GM12878 (cell line): ENCODE measurements around the gene HOXB3. TPM values are rescaled to one million over a fixed set of nuclear protein-coding genes. Genes with fewer than 3 reads are reported as not detected.

Experiments used
- FOXM1 ChIP-seq: IDR thresholded peaks from 2 replicates; pipeline ENCODE4 v1.6.1; 2012; ENCODE audit warnings: low read depth, mild to moderate bottlenecking, inconsistent platforms, low read length, moderate library complexity
- NFIC ChIP-seq: IDR thresholded peaks from 2 replicates; pipeline ENCODE4 v1.6.1; 2012; ENCODE audit warnings: low read depth, mild to moderate bottlenecking, inconsistent platforms, low read length, moderate library complexity
- NKRF ChIP-seq: fragments of 450-650 bp; conservative IDR thresholded peaks from 2 replicates; pipeline ENCODE4 v1.6.1; 2017; ENCODE audit warnings: mild to moderate bottlenecking, moderate library complexity
- PAX5 ChIP-seq: IDR thresholded peaks from 2 replicates; pipeline ENCODE4 v1.6.1; 2011; ENCODE audit warnings: low read depth, low read length, borderline replicate concordance
- SKIL ChIP-seq: fragments of 450-650 bp; IDR thresholded peaks from 2 replicates; pipeline ENCODE4 v1.6.1; 2017; ENCODE audit warnings: mild to moderate bottlenecking, low read depth, inconsistent platforms; ENCODE audit not compliant: poor library complexity, severe bottlenecking
- ZNF24 ChIP-seq: fragments of 450-650 bp; IDR thresholded peaks from 2 replicates; pipeline ENCODE4 v1.6.1; 2017; ENCODE audit warnings: antibody characterized with exemption, mild to moderate bottlenecking
- polyA plus RNA-seq, 11 experiments: library from polyadenylated mRNA; depleted of rRNA in 4 of 11; unstranded in 6 of 11; stranded (reverse) in 5 of 11; fragments of >200 nt; fragmentation: Nextera tagmentation in 4 of 11; fragmentation: Illumina TruSeq in 1 of 11; extraction: Ambion mirVana in 4 of 11; extraction: Trizol in 1 of 11; gene quantifications; 1 replicate in 1 of 11; 2 replicates in 10 of 11; pipeline versions ENCODE4 v1.2.1 to v1.2.3, GENCODE V29; 2011 to 2016; ENCODE audit warnings: inconsistent platforms in 2 of 11, missing spikeins in 2 of 11, low read depth in 1 of 11
- total RNA-seq, 4 experiments: library from RNA; depleted of rRNA in 3 of 4; stranded (reverse); fragments of >200 nt in 3 of 4; fragmentation: Illumina TruSeq in 1 of 4; extraction: Trizol in 1 of 4; gene quantifications; 2 replicates each; pipeline versions ENCODE4 v1.2.1 to v1.2.3, GENCODE V29; 2013 to 2021
- TF ChIP-seq, protein P1 (sequence below): fragments of 450-650 bp; IDR thresholded peaks from 2 replicates; pipeline ENCODE4 v1.6.1; 2017; ENCODE audit warnings: mild to moderate bottlenecking, moderate library complexity

HOXB3 gene
- total and polyA plus RNA-seq, 10 of the 15 experiments (the other 5 are each of a cell fraction or from before 2014, with no cell fraction given), result 0.19 to 7.7 (median 2.9) TPM

GRCh38 chr17:48554412-48555257 lies 35.4 kb downstream of the HOXB3 start (continued):
- TF ChIP-seq, protein P1, sequence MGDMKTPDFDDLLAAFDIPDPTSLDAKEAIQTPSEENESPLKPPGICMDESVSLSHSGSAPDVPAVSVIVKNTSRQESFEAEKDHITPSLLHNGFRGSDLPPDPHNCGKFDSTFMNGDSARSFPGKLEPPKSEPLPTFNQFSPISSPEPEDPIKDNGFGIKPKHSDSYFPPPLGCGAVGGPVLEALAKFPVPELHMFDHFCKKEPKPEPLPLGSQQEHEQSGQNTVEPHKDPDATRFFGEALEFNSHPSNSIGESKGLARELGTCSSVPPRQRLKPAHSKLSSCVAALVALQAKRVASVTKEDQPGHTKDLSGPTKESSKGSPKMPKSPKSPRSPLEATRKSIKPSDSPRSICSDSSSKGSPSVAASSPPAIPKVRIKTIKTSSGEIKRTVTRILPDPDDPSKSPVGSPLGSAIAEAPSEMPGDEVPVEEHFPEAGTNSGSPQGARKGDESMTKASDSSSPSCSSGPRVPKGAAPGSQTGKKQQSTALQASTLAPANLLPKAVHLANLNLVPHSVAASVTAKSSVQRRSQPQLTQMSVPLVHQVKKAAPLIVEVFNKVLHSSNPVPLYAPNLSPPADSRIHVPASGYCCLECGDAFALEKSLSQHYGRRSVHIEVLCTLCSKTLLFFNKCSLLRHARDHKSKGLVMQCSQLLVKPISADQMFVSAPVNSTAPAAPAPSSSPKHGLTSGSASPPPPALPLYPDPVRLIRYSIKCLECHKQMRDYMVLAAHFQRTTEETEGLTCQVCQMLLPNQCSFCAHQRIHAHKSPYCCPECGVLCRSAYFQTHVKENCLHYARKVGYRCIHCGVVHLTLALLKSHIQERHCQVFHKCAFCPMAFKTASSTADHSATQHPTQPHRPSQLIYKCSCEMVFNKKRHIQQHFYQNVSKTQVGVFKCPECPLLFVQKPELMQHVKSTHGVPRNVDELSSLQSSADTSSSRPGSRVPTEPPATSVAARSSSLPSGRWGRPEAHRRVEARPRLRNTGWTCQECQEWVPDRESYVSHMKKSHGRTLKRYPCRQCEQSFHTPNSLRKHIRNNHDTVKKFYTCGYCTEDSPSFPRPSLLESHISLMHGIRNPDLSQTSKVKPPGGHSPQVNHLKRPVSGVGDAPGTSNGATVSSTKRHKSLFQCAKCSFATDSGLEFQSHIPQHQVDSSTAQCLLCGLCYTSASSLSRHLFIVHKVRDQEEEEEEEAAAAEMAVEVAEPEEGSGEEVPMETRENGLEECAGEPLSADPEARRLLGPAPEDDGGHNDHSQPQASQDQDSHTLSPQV, result no peak
- TF ChIP-seq PAX5 (no peak), NKRF (no peak), FOXM1 (no peak), NFIC (no peak), SKIL (no peak), ZNF24 (no peak)
- TF ChIP-seq, all 136 proteins: peak for 0
